HepG2 (cell line): ENCODE data around the gene ZNF512B. TPM values are rescaled to one million over a fixed set of nuclear protein-coding genes. Genes with fewer than 3 reads are reported as not detected.

Experiments used
- CBX2 ChIP-seq, 2 experiments: fragments of 200-600 bp in 1 of 2; sonication (generic); formaldehyde crosslinking in 1 of 2; IDR thresholded peaks; 2 replicates each; pipeline versions ENCODE4 v1.7.0 to v1.8.1; 2018 to 2022; ENCODE audit warnings: low read depth in 2 of 2, low read length in 1 of 2, mild to moderate bottlenecking in 1 of 2, missing genetic modification reagents in 1 of 2
- CCAR2 ChIP-seq: fragments of 200-400 bp; formaldehyde crosslinking; optimal IDR thresholded peaks from 2 replicates; pipeline ENCODE3; 2018; ENCODE audit warnings: low read depth, mild to moderate bottlenecking, low read length, moderate library complexity
- CREB1 ChIP-seq, 2 experiments: fragments of 450-650 bp in 1 of 2; IDR thresholded peaks; 2 replicates each; pipeline ENCODE4 v1.6.1; 2016 to 2017; ENCODE audit warnings: control low read depth in 1 of 2, mild to moderate bottlenecking in 1 of 2, missing compliant biosample characterization in 1 of 2, missing genetic modification characterization in 1 of 2
- KLF6 ChIP-seq: IDR thresholded peaks from 2 replicates; pipeline ENCODE4 v1.8.0; 2016; ENCODE audit warnings: missing biosample characterization, missing genetic modification reagents
- NAIF1 ChIP-seq: sonication (generic); formaldehyde crosslinking; IDR thresholded peaks from 2 replicates; pipeline ENCODE4 v1.5.0; 2020; ENCODE audit warnings: mild to moderate bottlenecking, missing genetic modification reagents, borderline replicate concordance
- NONO ChIP-seq, 2 experiments: fragments of 450-650 bp in 1 of 2; sonication (generic) in 1 of 2; formaldehyde crosslinking in 1 of 2; IDR thresholded peaks in 1 of 2; conservative IDR thresholded peaks in 1 of 2; 2 replicates each; pipeline versions ENCODE4 v1.6.1 to v1.8.0; 2017 to 2022; ENCODE audit warnings: mild to moderate bottlenecking in 1 of 2, missing genetic modification reagents in 1 of 2, moderate library complexity in 1 of 2
- RFX3 ChIP-seq: IDR thresholded peaks from 2 replicates; pipeline ENCODE4 v1.6.1; 2016; ENCODE audit warnings: missing biosample characterization, missing genetic modification reagents
- SETDB1 ChIP-seq: sonication (generic); formaldehyde crosslinking; IDR thresholded peaks from 2 replicates; pipeline ENCODE4 v1.5.1; 2020; ENCODE audit warnings: missing genetic modification reagents, mild to moderate bottlenecking, borderline replicate concordance
- SIN3B ChIP-seq: fragments of 150-350 bp; IDR thresholded peaks from 2 replicates; pipeline ENCODE4 v1.6.1; 2014; ENCODE audit warnings: low read length
- U2AF2 ChIP-seq: fragments of 200-400 bp; formaldehyde crosslinking; IDR thresholded peaks from 2 replicates; pipeline ENCODE4 v1.6.1; 2017; ENCODE audit warnings: low read depth, mild to moderate bottlenecking, low read length
- ZBTB21 ChIP-seq: sonication (generic); formaldehyde crosslinking; IDR thresholded peaks from 2 replicates; pipeline ENCODE4 v1.4.0; 2020; ENCODE audit warnings: missing genetic modification reagents
- ZMYM2 ChIP-seq: sonication (generic); formaldehyde crosslinking; IDR thresholded peaks from 2 replicates; pipeline ENCODE4 v1.8.0; 2022; ENCODE audit warnings: mild to moderate bottlenecking, missing genetic modification reagents
- ZNF160 ChIP-seq: sonication (generic); formaldehyde crosslinking; IDR thresholded peaks from 2 replicates; pipeline ENCODE4 v1.8.0; 2022; ENCODE audit warnings: mild to moderate bottlenecking, inconsistent platforms, missing genetic modification reagents
- ZNF296 ChIP-seq: sonication (generic); formaldehyde crosslinking; conservative IDR thresholded peaks from 2 replicates; pipeline ENCODE4 v1.5.0; 2020; ENCODE audit warnings: mild to moderate bottlenecking, missing genetic modification reagents
- ZNF431 ChIP-seq: sonication (generic); formaldehyde crosslinking; IDR thresholded peaks from 2 replicates; pipeline ENCODE4 v1.9.0; 2022; ENCODE audit warnings: missing genetic modification reagents, low read depth, mild to moderate bottlenecking, borderline replicate concordance
- ZNF598 ChIP-seq: sonication (generic); formaldehyde crosslinking; IDR thresholded peaks from 2 replicates; pipeline ENCODE4 v1.5.1; 2020; ENCODE audit warnings: mild to moderate bottlenecking, missing genetic modification reagents, borderline replicate concordance
- ZNF660 ChIP-seq: sonication (generic); formaldehyde crosslinking; IDR thresholded peaks from 2 replicates; pipeline ENCODE4 v1.5.1; 2020; ENCODE audit warnings: mild to moderate bottlenecking, low read depth, missing genetic modification reagents, borderline replicate concordance
- ZNF737 ChIP-seq: sonication (generic); formaldehyde crosslinking; IDR thresholded peaks from 2 replicates; pipeline ENCODE4 v1.5.0; 2020; ENCODE audit warnings: missing genetic modification reagents, mild to moderate bottlenecking, borderline replicate concordance
- ZNF761 ChIP-seq: sonication (generic); formaldehyde crosslinking; conservative IDR thresholded peaks from 2 replicates; pipeline ENCODE4 v1.4.0; 2020; ENCODE audit warnings: mild to moderate bottlenecking, missing genetic modification reagents
- ZNF790 ChIP-seq: sonication (generic); formaldehyde crosslinking; IDR thresholded peaks from 2 replicates; pipeline ENCODE4 v1.8.0; 2022; ENCODE audit warnings: missing genetic modification reagents, mild to moderate bottlenecking, borderline replicate concordance
- ZSCAN21 ChIP-seq: sonication (generic); formaldehyde crosslinking; IDR thresholded peaks from 2 replicates; pipeline ENCODE4 v1.8.0; 2022; ENCODE audit warnings: mild to moderate bottlenecking, missing genetic modification reagents, moderate library complexity, borderline replicate concordance
- polyA plus RNA-seq, 8 experiments: library from polyadenylated mRNA; depleted of rRNA in 3 of 8; stranded (reverse) in 7 of 8; unstranded in 1 of 8; fragments of >200 nt; fragmentation: Illumina TruSeq in 4 of 8; extraction: Trizol in 4 of 8; gene quantifications; 2 replicates each; pipeline versions ENCODE4 v1.2.1 to v1.2.3, GENCODE V29; 2011 to 2016; ENCODE audit warnings: low read depth in 4 of 8, missing spikeins in 1 of 8, mixed read lengths in 1 of 8; ENCODE audit not compliant: insufficient read depth in 1 of 8
- total RNA-seq, 5 experiments: library from RNA; depleted of rRNA; stranded (reverse); fragments of >200 nt; fragmentation: Illumina TruSeq; extraction: Trizol; gene quantifications; 2 replicates each; pipeline ENCODE4 v1.2.3, GENCODE V29; 2016; ENCODE audit warnings: low read depth in 1 of 5
- TF ChIP-seq, protein P1 (sequence below): sonication (generic); formaldehyde crosslinking; IDR thresholded peaks from 2 replicates; pipeline ENCODE4 v1.4.0; 2020; ENCODE audit warnings: missing genetic modification reagents
- TF ChIP-seq, protein P2 (sequence below): sonication (generic); formaldehyde crosslinking; IDR thresholded peaks from 2 replicates; pipeline ENCODE4 v1.5.1; 2020; ENCODE audit warnings: mild to moderate bottlenecking, missing genetic modification reagents, borderline replicate concordance
- TF ChIP-seq, protein P3 (sequence below): IDR thresholded peaks from 2 replicates; pipeline ENCODE4 v1.6.1; 2016; ENCODE audit warnings: control low read depth

The ZNF512B gene
- total and polyA plus RNA-seq, 2 of the 13 experiments (the other 11 are each of a cell fraction or from before 2014, with no cell fraction given): 11.5 to 30.6 TPM

DNA sequence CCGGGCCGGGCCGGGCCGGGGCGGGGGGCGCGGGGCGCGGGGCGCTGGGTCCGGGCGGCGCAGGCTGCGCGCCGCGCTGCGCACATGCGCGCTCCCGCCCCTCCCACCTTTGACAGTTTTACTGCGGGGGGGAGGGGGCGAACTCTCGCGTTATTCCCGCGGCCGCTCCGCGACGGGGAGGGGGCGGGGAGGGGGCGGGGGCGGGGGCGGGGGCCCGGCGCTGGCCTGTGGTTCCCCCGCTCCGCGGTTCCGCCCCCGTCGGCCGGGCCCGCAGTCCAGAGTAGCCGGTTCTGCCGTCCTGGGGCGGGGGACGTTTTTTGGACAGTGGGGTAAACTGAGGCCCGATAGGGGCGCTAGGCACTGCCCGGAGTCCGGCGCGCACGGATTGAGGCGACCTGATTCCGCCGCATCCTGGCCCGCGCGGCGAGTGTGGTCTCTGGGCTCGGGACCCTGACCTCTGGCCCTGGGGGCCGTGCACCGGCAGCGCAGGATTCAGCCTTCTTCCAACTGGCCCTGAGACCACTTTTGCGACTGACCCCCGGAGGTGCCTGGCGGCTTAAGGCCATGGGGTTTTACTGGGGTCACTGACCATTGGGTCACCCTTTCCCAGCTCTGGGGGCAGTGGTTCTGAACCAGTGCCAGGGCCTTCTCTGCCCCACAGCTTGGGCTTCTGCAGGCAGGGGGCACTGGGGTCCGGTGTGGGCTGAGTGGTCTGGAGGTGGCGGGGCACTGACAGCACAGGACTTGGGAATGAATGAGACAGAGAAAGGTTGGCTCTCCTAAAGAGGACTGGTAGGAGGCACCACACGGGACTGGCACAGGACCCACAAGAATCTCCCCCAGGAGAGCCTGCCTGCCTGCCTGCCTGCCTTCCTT lies at the start of gene ZNF512B (continued):
- TF ChIP-seq, protein P1, sequence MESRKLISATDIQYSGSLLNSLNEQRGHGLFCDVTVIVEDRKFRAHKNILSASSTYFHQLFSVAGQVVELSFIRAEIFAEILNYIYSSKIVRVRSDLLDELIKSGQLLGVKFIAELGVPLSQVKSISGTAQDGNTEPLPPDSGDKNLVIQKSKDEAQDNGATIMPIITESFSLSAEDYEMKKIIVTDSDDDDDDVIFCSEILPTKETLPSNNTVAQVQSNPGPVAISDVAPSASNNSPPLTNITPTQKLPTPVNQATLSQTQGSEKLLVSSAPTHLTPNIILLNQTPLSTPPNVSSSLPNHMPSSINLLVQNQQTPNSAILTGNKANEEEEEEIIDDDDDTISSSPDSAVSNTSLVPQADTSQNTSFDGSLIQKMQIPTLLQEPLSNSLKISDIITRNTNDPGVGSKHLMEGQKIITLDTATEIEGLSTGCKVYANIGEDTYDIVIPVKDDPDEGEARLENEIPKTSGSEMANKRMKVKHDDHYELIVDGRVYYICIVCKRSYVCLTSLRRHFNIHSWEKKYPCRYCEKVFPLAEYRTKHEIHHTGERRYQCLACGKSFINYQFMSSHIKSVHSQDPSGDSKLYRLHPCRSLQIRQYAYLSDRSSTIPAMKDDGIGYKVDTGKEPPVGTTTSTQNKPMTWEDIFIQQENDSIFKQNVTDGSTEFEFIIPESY (CRISPR knock-in tag): no peak
- TF ChIP-seq ZNF598 (CRISPR knock-in tag) (peak; percentile 70; the same call in 1 of the 2 replicates), CREB1 (IDR thresholded peaks at IDR 0.05) (no peak), CREB1 (CRISPR knock-in tag; IDR thresholded peaks at IDR 0.05) (no peak), NAIF1 (CRISPR knock-in tag) (no peak), SIN3B (0 out of 2 replicates have a peak, but pooled peaks have one; percentile 21), CBX2 (IDR thresholded peaks at IDR 0.05; ENCODE audit: low read depth, low read length) (no peak), CBX2 (CRISPR knock-in tag; IDR thresholded peaks at IDR 0.05; ENCODE audit: low read depth) (no peak), KLF6 (no peak), ZNF660 (CRISPR knock-in tag) (no peak), ZNF737 (CRISPR knock-in tag) (no peak), ZNF160 (CRISPR knock-in tag) (no peak; the same call in 1 of the 2 replicates), ZBTB21 (no peak), ZNF790 (0 out of 2 replicates have a peak, but pooled peaks have one; percentile 71), ZSCAN21 (0 out of 2 replicates have a peak, but pooled peaks have one; percentile 35), ZNF296 (CRISPR knock-in tag) (peak; percentile 33; the same call in 1 of the 2 replicates), NONO (IDR thresholded peaks at IDR 0.05) (no peak), NONO (CRISPR knock-in tag; conservative IDR thresholded peaks at IDR 0.05) (peak; percentile 35; the same call in 1 of the 2 replicates), ZNF431 (peak; percentile 25; the same call in 1 of the 2 replicates), CCAR2 (no peak), ZMYM2 (CRISPR knock-in tag) (no peak), U2AF2 (0 out of 2 replicates have a peak, but pooled peaks have one; percentile 43), SETDB1 (no peak), ZNF761 (CRISPR knock-in tag) (peak; percentile 57; the same call in 1 of the 2 replicates), RFX3 (no peak; the same call in 1 of the 2 replicates)
- TF ChIP-seq, protein P2, sequence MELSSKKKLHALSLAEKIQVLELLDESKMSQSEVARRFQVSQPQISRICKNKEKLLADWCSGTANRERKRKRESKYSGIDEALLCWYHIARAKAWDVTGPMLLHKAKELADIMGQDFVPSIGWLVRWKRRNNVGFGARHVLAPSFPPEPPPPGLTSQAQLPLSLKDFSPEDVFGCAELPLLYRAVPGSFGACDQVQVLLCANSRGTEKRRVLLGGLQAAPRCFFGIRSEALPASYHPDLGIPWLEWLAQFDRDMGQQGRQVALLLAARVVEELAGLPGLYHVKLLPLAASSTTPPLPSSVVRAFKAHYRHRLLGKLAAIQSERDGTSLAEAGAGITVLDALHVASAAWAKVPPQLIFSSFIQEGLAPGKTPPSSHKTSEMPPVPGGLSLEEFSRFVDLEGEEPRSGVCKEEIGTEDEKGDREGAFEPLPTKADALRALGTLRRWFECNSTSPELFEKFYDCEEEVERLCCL (CRISPR knock-in tag): no peak
- TF ChIP-seq, protein P3, sequence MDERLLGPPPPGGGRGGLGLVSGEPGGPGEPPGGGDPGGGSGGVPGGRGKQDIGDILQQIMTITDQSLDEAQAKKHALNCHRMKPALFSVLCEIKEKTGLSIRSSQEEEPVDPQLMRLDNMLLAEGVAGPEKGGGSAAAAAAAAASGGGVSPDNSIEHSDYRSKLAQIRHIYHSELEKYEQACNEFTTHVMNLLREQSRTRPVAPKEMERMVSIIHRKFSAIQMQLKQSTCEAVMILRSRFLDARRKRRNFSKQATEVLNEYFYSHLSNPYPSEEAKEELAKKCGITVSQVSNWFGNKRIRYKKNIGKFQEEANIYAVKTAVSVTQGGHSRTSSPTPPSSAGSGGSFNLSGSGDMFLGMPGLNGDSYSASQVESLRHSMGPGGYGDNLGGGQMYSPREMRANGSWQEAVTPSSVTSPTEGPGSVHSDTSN: no peak
